ENCODE measurements around the gene RAB6C.
"Not testable (repeated sequence)": the region's sequence is repeated elsewhere in the genome, so short reads cannot be mapped to it uniquely, and the experiment has no call there.

RAB6C gene

DNA sequence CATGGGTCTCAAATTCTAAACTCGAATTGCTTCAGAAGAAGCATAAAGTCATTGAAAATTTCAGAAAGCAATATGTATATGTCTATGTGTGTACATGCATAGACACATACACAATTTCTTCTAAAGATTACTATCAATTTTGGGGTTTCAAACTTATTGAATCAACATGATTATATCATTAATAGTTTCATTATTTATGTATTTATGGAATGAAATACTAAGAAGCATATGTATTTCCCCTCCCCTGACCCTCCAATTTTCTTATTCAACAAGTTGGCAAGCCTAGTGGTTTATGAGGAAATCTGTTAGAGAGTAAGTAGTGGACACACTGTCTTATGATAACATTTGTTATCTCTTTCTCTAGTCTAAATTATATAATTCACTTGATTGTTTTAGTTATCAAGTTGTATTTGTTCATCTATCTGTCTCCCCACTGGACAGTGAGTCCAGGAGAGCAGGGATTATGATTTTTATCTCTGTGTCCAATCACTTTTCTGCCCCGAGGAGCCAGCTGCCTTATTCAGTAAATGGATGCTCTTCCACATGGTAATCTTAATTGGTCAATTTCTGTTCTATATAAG, 17.3 kb downstream of the RAB6C start:
- not testable (repeated sequence) for DNase-seq

DNA sequence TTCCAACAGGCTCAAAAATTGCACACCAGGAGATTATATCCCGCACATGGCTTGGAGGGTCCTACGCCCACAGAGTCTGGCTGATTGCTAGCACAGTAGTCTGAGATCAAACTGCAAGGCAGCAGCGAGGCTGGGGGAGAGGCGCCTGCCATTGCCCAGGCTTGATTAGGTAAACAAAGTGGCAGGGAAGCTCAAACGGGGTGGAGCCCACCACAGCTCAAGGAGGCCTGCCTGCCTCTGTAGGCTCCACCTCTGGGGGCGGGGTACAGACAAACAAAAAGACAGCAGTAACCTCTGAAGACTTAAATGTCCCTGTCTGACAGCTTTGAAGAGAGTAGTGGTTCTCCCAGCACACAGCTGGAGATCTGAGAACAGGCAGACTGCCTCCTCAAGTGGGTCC, 19.3 kb downstream of the RAB6C start:
- not testable (repeated sequence) for DNase-seq

DNA sequence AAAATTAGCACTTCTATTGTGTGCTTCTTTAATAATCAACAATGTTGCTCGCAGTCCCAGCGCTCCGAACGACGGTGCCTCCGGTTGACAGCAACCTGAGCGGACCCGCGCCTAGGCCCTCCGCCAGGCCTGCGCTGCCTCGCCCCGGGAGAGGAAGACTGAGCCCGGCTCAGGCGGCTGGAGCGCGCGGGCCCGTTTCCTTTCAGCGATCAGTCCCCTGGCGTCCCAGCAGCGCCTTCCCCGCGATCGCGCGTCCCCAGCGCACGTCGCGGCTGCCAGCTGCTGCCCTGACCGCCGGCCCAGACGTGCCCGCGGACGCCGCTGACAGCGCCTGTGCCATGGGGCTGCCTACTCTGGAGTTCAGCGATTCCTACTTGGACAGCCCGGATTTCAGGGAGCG, 26.4 kb downstream of the RAB6C start:
- DNase-seq = not testable (repeated sequence)

DNA sequence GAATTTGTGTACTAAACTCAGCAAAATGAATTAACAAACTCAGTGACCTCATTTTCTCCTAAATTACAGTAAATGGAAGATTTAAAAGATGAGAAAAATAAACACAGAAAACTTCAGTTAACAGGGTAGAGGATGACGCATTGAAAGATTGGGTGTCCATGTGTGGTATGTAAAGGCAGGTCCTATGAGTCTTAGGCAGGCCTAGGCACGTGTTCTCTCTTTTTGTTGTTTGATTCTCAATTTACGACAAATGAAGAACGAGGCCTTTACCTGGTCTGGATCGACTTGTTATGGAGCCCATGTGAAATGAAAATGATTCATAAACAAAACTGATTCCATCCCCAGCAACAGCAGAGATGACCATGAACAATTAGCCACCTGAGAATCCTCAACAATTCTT, 37.2 kb downstream of the RAB6C start:
- DNase-seq = not testable (repeated sequence)

GRCh38 chr2:130019402-130019801, 39.9 kb downstream of the RAB6C start:
- no peak for DNase-seq

- DNase-seq = not testable (repeated sequence)
These were observed 40.6 kb downstream of the RAB6C start for GRCh38 chr2:130020069-130020468.

- DNase-seq = not testable (repeated sequence)
These were observed 46.5 kb downstream of the RAB6C start for GRCh38 chr2:130025931-130026330.

Data from stimulated activated CD4-positive, alpha-beta T cell treated with anti-CD3 and anti-CD28 coated beads, Interleukin-12 subunit alpha, Interleukin-12 subunit beta, amount 100 ng/mL, for 4 hours (primary cell).